GM12874 (cell line): ENCODE data around the gene RABL6.

ENCODE experiments used
- CTCF ChIP-seq: IDR thresholded peaks from 2 replicates; pipeline ENCODE4 v1.5.1; 2011; ENCODE audit warnings: low read depth, mild to moderate bottlenecking, control low read depth, low read length, moderate library complexity; ENCODE audit not compliant: insufficient read depth

The RABL6 gene

GRCh38 chr9:136762221-136762691 lies 45.5 kb upstream of the RABL6 start:
- no peak for TF ChIP-seq CTCF

GRCh38 chr9:136762915-136763648 lies 44.7 kb upstream of the RABL6 start:
- TF ChIP-seq CTCF, result no peak

GRCh38 chr9:136763649-136764035 lies 44.1 kb upstream of the RABL6 start:
- TF ChIP-seq CTCF, result no peak

- no peak for TF ChIP-seq CTCF
These were observed 43.4 kb upstream of the RABL6 start, which contains the start of gene LCN15 for GRCh38 chr9:136764301-136764891. TSS of gene LCN15 (minus strand) at chr9:136764518. CDS start at chr9:136764488, 30 bp downstream.

GRCh38 chr9:136765041-136765440 lies 42.7 kb upstream of the RABL6 start:
- no peak for TF ChIP-seq CTCF

- peak; percentile 80 for TF ChIP-seq CTCF
These were observed 38.0 kb upstream of the RABL6 start for GRCh38 chr9:136769710-136770191.

DNA sequence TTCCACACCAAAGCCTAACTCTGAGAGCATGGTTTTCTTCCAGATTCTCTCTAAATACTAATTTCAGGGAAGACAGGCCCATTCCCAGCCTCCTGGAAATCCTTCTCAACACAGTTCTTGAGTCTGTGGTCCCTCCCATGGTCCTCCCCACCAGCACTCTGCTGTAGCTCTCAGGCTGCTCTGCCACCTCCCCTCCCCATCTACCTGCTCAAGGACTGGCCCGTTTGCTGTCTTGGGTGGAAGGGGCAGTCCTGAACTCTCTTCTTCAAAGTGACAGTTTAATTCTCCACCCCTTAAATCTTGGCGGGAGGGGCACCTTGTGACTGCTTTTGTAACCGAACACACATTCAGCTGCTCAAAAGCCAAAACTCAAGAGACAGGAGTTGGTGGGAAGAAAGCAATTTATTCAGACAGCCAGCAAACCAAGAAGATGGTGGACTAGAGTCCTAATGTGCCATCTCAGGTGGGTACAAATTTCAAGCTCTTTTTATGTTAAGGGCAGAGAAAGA lies 35.8 kb upstream of the RABL6 start:
- no peak for TF ChIP-seq CTCF
